Ascending aorta (tissue), 2 donors: ENCODE results near the gene RNPS1. TPM values are rescaled to one million over a fixed set of nuclear protein-coding genes. Genes with fewer than 3 reads are reported as not detected.

Experiments used
- DNase-seq, 2 donors: peaks; one replicate each; pipeline ENCODE4 v3.0.0-alpha.2; 2019; ENCODE audit warnings: low spot score in 2 of 2
- H3K27ac ChIP-seq, 2 donors: fragments of 200-600 bp; sonication (generic); one replicate each; pipeline ENCODE4 v1.5.1; 2016 to 2017; ENCODE audit warnings: mild to moderate bottlenecking in 1 of 2
- H3K27me3 ChIP-seq: fragments of 200-600 bp; sonication (generic); one replicate; pipeline ENCODE4 v1.5.1; 2017
- H3K36me3 ChIP-seq, 2 donors: fragments of 200-600 bp; sonication (generic); one replicate each; pipeline ENCODE4 v1.5.1; 2016
- H3K4me1 ChIP-seq, 2 donors: fragments of 200-600 bp; sonication (generic); one replicate each; pipeline ENCODE4 v1.5.1; 2016 to 2017; ENCODE audit warnings: mild to moderate bottlenecking in 1 of 2
- H3K4me3 ChIP-seq, 2 donors: fragments of 200-600 bp; sonication (generic); one replicate each; pipeline ENCODE4 v1.5.1; 2016 to 2017; ENCODE audit warnings: mild to moderate bottlenecking in 1 of 2
- H3K9me3 ChIP-seq, 2 donors: fragments of 200-600 bp; sonication (generic); one replicate each; pipeline ENCODE4 v1.5.1; 2016
- intact Hi-C: fragments of 100-400 bp; cut with DNase I; formaldehyde crosslinking; loops from one replicate; pipeline ENCODE4 v1.15.1; 2023
- total RNA-seq: library from RNA; depleted of rRNA; stranded (reverse); fragments of >200 nt; gene quantifications from one replicate; pipeline ENCODE4 v1.1.0, GENCODE V29; 2016
- TF ChIP-seq, protein P1 (sequence below), 3 experiments: fragments of 200-600 bp in 2 of 3; fragments of 450-650 bp in 1 of 3; sonication (generic) in 2 of 3; IDR thresholded peaks; one replicate each; pipeline ENCODE4 v1.5.1; 2016 to 2019; ENCODE audit warnings: antibody characterized with exemption in 3 of 3, mild to moderate bottlenecking in 1 of 3, moderate library complexity in 1 of 3

RNPS1 gene
- total RNA-seq, 1 donor from 2014 or later = 134 TPM

DNA sequence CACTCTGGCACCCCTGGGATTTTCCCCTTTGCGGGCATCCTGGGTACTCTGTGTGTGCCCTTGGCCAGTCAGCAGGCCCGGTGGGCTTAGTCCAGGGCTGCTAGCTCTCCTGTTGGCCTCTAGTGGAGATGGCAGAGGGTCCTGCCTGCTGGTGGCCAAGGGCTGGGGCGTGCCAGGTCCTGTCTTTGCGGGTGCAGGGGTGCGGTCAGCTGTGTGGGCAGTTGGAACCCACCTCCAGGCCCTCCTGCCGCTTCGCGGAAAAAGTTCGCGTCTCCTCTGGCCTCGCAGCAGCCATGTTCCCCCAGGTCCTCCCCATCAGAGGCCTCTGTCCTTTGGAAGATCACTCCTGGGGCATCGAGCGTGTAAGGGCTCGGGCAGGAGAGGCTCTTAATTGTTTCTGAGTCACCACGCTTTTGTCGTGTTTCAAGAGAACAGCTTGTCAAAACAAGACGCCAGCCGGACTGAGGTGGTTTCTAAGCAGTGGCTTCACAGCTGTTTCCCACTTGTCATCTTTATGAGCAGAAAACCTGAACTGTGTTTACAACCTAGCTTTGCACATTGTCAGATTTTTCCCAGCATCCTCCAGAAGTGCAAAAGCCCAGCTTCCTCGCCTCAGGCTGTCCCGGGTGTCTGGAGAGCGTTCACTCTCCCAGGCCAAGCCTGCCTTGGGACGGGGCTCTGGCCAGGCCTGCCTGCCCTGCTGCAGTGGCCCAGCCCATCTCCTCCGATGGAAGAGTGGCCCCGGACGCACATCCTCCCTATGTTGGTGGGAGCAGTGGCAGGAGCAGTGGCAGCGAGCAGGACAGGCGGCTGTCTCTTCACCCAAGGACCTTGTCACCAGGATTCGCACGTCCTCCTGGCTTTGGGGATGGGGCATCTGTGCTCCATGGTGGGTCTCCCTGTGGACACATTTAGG lies 36.7 kb downstream of the RNPS1 start:
- Histone ChIP-seq H3K9me3 (no peaks in the 10 kb centered on the region), H3K36me3 (peaks cover 82% of the 10 kb centered on the region in 2 donors), H3K4me1 (peaks cover 0 to under 1% of the 10 kb centered on the region in 2 donors), H3K4me3 (no peak overlapping the region), H3K27ac (no peak overlapping the region), H3K27me3 (no peaks in the 10 kb centered on the region)
- no peak for DNase-seq
- intact Hi-C loops = no loop called here
- TF ChIP-seq, protein P1, sequence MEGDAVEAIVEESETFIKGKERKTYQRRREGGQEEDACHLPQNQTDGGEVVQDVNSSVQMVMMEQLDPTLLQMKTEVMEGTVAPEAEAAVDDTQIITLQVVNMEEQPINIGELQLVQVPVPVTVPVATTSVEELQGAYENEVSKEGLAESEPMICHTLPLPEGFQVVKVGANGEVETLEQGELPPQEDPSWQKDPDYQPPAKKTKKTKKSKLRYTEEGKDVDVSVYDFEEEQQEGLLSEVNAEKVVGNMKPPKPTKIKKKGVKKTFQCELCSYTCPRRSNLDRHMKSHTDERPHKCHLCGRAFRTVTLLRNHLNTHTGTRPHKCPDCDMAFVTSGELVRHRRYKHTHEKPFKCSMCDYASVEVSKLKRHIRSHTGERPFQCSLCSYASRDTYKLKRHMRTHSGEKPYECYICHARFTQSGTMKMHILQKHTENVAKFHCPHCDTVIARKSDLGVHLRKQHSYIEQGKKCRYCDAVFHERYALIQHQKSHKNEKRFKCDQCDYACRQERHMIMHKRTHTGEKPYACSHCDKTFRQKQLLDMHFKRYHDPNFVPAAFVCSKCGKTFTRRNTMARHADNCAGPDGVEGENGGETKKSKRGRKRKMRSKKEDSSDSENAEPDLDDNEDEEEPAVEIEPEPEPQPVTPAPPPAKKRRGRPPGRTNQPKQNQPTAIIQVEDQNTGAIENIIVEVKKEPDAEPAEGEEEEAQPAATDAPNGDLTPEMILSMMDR (IDR thresholded peaks at IDR 0.05) = no peak

DNA sequence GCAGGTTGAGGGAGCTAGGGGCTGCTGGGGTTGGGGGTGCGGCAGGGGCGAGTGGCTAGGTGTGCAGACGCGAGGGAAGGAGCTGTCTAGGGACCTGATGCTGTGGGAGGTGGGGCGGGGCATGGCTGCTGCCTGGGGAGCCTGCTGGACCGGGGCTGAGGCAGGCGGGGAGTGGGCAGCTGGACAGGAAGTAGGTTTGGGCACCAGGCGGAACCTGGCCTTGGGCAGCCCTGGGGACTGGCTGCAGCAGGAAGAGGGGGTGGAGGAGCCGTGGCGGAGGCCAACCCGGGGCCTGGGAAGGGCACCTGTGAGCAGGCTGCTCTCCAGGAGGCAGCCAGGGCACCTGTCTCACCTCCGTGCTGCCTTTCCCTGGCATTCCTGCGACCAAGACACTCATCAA lies 37.5 kb downstream of the RNPS1 start:
- TF ChIP-seq, protein P1 (IDR thresholded peaks at IDR 0.05) = no peak
- no peak for DNase-seq
- intact Hi-C loops = no loop called here
- H3K36me3 ChIP-seq = peaks cover 76% of the 10 kb centered on the region in 2 donors
- H3K4me1 ChIP-seq = no peaks in the 10 kb centered on the region
- no peak overlapping the region for H3K4me3 ChIP-seq
- no peak overlapping the region for H3K27ac ChIP-seq
- no peaks in the 10 kb centered on the region for H3K9me3 ChIP-seq
- H3K27me3 ChIP-seq = no peaks in the 10 kb centered on the region

DNA sequence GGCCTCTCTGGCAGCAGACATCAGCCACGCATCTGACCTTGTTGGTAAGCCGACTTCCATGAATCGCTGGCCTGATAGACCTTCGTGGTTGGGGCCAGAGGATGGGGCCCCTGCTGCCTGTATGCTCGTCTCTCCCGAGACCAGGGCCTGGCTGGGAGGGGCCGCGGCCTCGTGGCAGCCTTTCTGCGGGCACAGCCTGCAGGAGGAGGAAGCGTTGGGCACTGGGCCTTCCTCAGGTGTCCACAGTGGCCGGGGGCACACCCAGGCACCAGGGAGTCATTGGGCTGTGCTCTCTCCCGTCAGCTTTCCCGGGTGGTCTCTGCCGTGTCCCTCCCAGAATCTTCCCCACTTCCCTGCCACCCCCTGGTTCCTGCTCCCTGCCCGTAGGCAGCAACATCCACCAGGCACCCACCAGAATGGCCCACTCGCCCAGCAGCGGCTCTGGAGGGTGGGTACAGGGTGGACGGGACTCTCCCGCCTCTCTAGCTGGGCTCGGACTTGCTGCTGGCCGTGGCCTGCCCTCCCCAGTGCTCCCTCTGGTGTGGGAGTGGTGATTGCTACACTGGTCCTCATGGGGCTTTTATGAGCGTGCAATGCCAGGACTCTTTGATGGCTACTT lies 38.2 kb downstream of the RNPS1 start:
- intact Hi-C loops = no loop called here
- peaks cover 0 to 5% of the 10 kb centered on the region in 2 donors for H3K4me1 ChIP-seq
- peaks cover 69 to 70% of the 10 kb centered on the region in 2 donors for H3K36me3 ChIP-seq
- H3K27me3 ChIP-seq = no peaks in the 10 kb centered on the region
- TF ChIP-seq, protein P1 (IDR thresholded peaks at IDR 0.05) = no peak
- no peaks in the 10 kb centered on the region for H3K9me3 ChIP-seq
- no peak for DNase-seq
- H3K27ac ChIP-seq = no peak overlapping the region
- no peak overlapping the region for H3K4me3 ChIP-seq

- H3K4me1 ChIP-seq = peaks cover 4 to 11% of the 10 kb centered on the region in 2 donors
- H3K27me3 ChIP-seq = no peaks in the 10 kb centered on the region
- TF ChIP-seq, protein P1 (IDR thresholded peaks at IDR 0.05) = no peak
- H3K9me3 ChIP-seq = no peaks in the 10 kb centered on the region
- no peak overlapping the region for H3K4me3 ChIP-seq
- H3K27ac ChIP-seq = no peak overlapping the region
- peaks cover 63% of the 10 kb centered on the region in 2 donors for H3K36me3 ChIP-seq
- intact Hi-C loops = no loop called here
- no peak for DNase-seq
Observed at GRCh38 chr16:2229091-2229490, 38.8 kb downstream of the RNPS1 start.

- intact Hi-C loops = no loop called here
- H3K4me1 ChIP-seq = peaks cover 4 to 13% of the 10 kb centered on the region in 2 donors
- H3K27me3 ChIP-seq = no peaks in the 10 kb centered on the region
- no peak for DNase-seq
- no peak overlapping the region for H3K4me3 ChIP-seq
- H3K9me3 ChIP-seq = no peaks in the 10 kb centered on the region
- H3K36me3 ChIP-seq = peaks cover 55% of the 10 kb centered on the region in 2 donors
- no peak overlapping the region for H3K27ac ChIP-seq
- TF ChIP-seq, protein P1 (IDR thresholded peaks at IDR 0.05) = no peak
Observed at GRCh38 chr16:2228161-2228824, 39.6 kb downstream of the RNPS1 start.
